HG03045 (cell line): Measurements from ENCODE around the gene CEBPG.

ENCODE experiments used
- ATAC-seq: cut with Tn5 transposase; IDR thresholded peaks from one replicate; pipeline ENCODE4 v1.9.1; 2021; ENCODE audit warnings: mild to moderate bottlenecking, moderate library complexity; ENCODE audit not compliant: unreplicated experiment

CEBPG gene

GRCh38 chr19:33418871-33419787, 45.6 kb downstream of the CEBPG start:
- ATAC-seq: no peak

DNA sequence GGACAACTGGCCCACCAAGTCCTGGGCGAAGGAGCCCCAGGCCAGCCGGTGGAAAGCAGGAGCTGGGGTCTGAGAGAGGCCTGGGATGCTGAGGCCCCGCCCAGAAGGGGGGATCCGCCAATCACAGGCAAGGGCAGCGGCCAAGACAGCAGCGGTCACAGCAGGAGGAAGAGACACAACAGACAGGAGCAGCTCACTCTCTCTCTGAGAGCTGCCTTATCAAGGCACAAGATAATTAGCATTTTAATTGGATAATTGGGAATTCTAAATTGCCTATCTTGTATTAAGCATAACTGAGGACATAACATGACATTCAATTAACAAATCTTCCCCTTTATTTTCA, 46.2 kb downstream of the CEBPG start:
- ATAC-seq: no peak

DNA sequence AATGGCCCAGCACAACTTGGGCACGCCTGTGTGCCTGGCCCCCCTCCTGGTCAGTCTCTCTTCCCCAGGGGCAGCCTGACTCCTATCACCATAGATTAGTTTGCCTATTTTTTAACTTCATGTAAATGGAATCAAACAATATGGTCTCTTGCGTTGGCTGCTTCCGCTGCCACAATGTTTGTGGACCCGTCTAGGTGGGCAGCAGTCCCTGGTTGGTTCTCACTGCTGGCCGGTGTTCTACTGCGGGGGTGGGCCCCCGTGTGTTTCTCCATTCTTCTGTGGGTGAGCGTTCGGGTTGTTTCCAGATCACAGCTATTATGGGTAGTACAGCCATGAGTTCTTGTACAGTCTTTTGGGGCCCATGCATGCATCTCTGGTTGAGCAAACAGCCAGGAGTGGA, 47.3 kb downstream of the CEBPG start:
- no peak for ATAC-seq

DNA sequence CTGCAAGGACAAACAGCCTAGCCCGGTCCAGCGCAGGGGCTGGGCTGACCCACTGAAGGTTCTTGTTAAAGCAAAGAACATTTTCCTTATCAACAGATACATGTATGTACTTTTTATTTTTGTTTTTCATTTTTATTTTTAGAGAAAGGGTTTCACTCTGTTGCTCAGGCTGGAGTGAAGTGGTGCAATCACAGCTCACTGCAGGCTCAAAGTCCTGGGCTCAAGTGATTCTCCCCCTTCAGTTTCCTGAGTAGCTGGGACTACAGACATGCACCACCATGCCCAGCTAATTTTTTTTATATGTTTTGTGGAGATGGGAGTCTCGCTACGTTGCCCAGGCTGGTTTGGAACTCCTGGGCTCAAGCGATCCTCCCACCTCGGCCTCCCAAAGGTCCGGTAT, 47.9 kb downstream of the CEBPG start:
- ATAC-seq: no peak

- no peak for ATAC-seq
Observed at GRCh38 chr19:33422369-33423180, 49.1 kb downstream of the CEBPG start.

DNA sequence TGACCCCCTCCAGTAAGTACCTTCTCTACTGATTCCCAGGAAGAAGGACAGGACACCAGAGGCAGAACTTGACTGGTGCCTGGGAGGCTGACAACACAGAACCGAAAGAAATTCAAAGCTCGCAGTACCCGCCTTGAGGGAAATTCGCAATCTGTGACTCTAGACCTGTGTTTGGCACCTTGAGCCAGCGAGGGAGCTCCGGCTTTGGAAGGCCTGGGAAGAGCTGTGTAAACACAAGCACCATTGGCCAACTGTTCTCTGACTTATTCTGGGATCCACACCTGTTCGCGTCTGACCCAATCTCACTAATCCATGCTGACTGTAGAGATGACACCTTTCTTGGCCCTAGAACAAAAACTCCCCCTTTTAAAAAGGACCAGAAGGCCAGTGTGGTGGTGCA, 50.7 kb downstream of the CEBPG start:
- ATAC-seq: no peak

DNA sequence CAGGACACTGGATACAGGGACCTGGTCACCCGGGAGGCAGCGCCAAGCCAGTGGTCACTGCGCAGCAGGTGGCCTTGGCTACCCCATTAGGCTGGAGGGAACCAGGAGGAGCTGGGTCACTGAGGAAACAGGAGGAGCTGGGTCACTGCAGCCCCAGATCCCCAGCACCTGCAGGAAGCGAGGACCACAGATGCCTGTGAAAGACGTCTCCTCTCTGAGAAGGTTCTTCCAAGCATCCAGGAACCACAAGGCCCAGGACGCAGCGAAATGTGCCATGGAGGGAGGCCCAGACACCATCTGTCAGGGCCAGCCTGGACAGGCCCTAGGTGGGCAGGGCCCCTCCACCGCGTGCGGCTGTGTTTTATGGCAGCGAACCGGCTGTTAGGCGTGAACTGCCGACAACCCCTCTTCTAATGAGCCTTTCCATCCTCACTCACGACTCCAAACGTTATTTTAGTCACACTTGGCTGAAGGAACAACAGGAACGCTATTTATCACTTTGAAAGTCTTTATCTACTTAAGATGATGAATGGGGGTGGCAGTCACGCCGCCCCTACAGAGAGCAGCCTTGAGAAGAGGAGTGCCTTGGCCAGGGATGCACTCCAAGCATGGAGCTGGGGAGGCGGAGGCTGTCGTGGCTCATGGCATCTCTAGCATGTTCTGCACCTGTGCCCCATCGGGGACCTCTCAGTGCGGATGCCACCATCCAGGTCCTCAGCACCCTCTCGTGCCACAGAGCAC, 53.3 kb downstream of the CEBPG start:
- no peak for ATAC-seq

- ATAC-seq: no peak
Observed at GRCh38 chr19:33427801-33428626, 54.5 kb downstream of the CEBPG start.

- ATAC-seq: no peak
Observed at GRCh38 chr19:33428627-33429125, 55.2 kb downstream of the CEBPG start.

DNA sequence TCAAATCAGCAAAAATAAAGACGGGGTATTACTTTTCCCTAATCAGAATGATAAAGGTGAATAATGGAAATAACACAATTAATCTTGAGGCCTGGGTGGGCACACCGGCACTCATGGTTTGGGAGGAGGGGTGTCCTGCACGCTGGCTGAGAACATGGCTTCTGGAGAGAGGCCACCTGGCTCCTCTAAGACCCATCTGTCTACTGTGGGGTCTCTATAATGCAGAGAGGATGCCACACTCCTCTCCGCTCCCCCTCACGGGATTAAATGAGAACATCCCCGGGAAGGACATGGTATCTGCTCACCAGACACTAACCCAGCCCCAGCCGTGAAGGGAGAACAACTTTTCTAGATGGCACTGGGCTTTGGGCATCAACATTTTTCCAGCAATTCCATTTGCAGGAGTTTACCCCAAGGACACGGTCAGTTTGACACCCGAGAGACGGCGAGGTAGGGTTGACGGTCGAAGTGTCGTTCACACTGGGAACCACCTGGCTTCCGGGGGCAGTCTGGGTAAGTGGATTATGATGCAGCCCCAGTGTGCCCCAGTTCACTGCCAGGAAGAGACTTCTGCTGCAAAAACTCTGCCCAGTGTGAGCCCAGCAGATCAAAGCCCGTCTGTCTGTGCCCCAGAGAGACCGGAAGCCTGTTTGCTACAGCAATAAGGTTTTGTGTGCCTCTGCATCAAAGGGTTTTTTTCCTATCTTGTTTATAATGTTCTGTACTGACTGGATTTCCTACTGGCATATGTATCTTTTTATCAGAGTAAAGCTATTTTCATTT, 56.6 kb downstream of the CEBPG start:
- ATAC-seq: no peak

- ATAC-seq: no peak
Observed at GRCh38 chr19:33430674-33431277, 57.3 kb downstream of the CEBPG start.

DNA sequence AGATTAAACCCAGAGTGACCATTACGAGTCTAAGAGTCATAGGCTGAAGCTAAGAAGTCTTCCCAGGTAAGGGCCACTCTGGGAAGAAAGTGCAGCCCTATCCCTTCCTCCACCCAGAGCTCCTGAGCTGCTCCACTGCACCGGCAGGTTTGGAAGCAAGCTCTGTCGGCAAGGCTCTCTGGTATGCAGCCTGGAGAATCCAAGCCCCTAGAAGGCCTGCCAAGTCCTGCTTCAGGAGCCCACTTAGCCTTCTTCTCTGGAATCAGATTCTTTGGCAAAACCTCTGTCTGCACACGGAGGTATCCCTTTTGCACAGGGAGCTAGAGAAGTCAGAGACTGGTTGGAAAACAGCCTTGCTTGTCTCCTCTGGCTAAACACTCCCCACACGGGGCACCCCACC, 58.5 kb downstream of the CEBPG start:
- ATAC-seq: no peak
